IPS-20b (cell line): ENCODE measurements around the gene OR10G8.
"Not testable (repeated sequence)": the region's sequence is repeated elsewhere in the genome, so short reads cannot be mapped to it uniquely, and the experiment has no call there.

Source experiments
- H3K27ac ChIP-seq: one replicate; pipeline ENCODE4 v1.5.1; 2013; ENCODE audit warnings: low read length
- H3K27me3 ChIP-seq: 2 replicates; pipeline ENCODE4 v1.6.1; 2013; ENCODE audit warnings: mild to moderate bottlenecking, low read length, inconsistent platforms; ENCODE audit not compliant: insufficient read depth
- H3K36me3 ChIP-seq: 2 replicates; pipeline ENCODE4 v1.6.1; 2013; ENCODE audit warnings: low read depth, mild to moderate bottlenecking, inconsistent platforms, low read length, moderate library complexity; ENCODE audit not compliant: insufficient read depth
- H3K4me1 ChIP-seq: 2 replicates; pipeline ENCODE4 v1.6.1; 2013; ENCODE audit warnings: mild to moderate bottlenecking, control low read depth, inconsistent platforms, low read length, moderate library complexity; ENCODE audit not compliant: insufficient read depth
- H3K4me3 ChIP-seq: 2 replicates; pipeline ENCODE4 v1.5.1; 2013; ENCODE audit warnings: mild to moderate bottlenecking, low read length, inconsistent platforms
- H3K9ac ChIP-seq: 2 replicates; pipeline ENCODE4 v1.6.1; 2013; ENCODE audit warnings: low read depth, mild to moderate bottlenecking, inconsistent platforms, low read length, moderate library complexity
- H3K9me3 ChIP-seq: 2 replicates; pipeline ENCODE4 v1.6.1; 2013; ENCODE audit warnings: mild to moderate bottlenecking, low read depth, low read length, inconsistent platforms; ENCODE audit not compliant: insufficient read depth

OR10G8 gene, protein sequence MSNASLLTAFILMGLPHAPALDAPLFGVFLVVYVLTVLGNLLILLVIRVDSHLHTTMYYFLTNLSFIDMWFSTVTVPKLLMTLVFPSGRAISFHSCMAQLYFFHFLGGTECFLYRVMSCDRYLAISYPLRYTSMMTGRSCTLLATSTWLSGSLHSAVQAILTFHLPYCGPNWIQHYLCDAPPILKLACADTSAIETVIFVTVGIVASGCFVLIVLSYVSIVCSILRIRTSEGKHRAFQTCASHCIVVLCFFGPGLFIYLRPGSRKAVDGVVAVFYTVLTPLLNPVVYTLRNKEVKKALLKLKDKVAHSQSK

DNA sequence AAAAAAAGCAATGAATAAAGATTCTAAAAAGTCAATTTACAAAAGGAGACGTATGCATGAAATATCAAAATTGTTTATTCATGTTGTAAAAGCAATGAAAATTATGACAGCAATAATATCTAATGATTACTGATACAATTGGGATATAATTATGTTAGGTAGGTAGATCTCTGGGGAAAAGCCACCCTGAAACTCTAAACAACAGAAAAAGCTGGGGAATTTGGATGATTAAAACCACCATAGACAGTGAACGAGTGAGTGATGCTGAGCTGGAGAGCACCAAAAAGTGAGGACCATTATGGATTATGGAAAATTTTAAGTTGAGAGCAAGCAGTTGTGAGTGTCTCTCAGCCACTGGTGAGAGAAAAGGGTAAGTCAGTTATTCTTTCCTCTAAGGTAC is at the start of gene OR10G8:
Gene OR10G8, plus strand, starts transcription at position 301 of the 400 bp plus-strand sequence. CDS start 2,825 bp downstream, outside the sequence.
- no peak within 1 kb of the TSS for H3K27ac ChIP-seq
- no peak within 1 kb of the TSS for H3K4me3 ChIP-seq
- no peaks in the 10 kb centered on the region for H3K36me3 ChIP-seq
- no peak within 1 kb of the TSS for H3K9ac ChIP-seq
- H3K27me3 ChIP-seq = no peaks in the 10 kb centered on the region
- no peaks in the 10 kb centered on the region for H3K9me3 ChIP-seq
- H3K4me1 ChIP-seq = peaks cover 2% of the 10 kb centered on the region; the same call in 1 of the 2 replicates

DNA sequence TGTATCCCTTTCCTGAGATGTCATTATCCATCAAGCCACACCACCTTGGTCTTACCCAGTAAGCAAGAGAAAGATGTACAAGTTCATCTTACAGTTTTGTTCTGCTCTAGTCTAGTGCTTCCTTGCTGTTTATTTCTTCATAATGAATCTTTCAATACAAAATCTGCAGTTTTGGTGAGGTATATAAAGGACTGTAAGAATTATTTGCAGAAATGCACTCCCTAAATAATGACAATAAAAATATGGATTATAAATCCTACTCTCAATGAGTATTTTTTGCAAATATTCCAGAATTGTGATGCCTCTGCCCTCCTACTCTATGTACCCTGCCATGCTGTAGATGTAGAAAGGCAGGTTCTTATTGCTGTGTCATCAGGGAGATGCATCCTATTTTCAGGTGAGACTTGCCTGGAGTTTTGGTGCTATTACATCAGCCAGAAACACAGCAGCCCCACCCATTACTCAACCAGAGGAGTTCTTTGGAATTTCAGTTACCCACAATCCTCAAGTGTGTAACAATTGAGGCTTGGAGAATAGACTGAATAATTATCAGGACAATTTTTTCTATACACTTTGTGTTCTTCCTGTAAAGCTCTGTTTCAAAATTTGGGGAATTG is 48.8 kb upstream of the OR10G8 start, which contains the start of gene OR10S1:
Gene OR10S1, minus strand, starts transcription at position 51 of the 617 bp plus-strand sequence. CDS start 117 bp downstream, outside the sequence.
- Histone ChIP-seq H3K27me3 (no peaks in the 10 kb centered on the region), H3K4me1 (no peaks in the 10 kb centered on the region; the same call in 1 of the 2 replicates), H3K9me3 (peaks cover 3% of the 10 kb centered on the region; the same call in 1 of the 2 replicates), H3K36me3 (no peaks in the 10 kb centered on the region), H3K27ac (no peak within 1 kb of the TSS), H3K9ac (no peak within 1 kb of the TSS), H3K4me3 (no peak within 1 kb of the TSS)

DNA sequence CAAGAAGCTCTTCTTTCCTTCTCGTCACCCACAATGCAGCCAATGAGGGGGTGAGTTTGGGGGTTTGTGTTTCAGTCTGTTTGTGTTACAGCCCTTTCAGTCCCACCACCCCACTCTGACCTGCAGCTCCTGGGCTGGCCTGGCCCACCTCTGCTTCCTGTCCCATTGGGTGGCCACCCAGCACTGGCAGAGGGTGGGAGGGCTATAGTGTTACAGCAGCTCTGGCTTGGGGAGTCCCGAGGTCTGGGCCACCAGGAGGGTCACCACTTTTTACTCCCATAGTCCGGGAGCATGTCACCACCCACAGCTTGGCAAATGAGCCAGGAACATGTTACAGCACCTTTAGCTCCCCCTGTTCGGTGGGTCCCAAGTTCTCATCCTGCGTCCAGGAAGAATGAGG is 47.3 kb upstream of the OR10G8 start:
- Histone ChIP-seq H3K27me3 (no peaks in the 10 kb centered on the region), H3K9ac (no peak overlapping the region), H3K36me3 (no peaks in the 10 kb centered on the region), H3K27ac (no peak overlapping the region), H3K4me3 (no peak overlapping the region), H3K4me1 (no peaks in the 10 kb centered on the region; the same call in 1 of the 2 replicates), H3K9me3 (peaks cover 3% of the 10 kb centered on the region; the same call in 1 of the 2 replicates)

DNA sequence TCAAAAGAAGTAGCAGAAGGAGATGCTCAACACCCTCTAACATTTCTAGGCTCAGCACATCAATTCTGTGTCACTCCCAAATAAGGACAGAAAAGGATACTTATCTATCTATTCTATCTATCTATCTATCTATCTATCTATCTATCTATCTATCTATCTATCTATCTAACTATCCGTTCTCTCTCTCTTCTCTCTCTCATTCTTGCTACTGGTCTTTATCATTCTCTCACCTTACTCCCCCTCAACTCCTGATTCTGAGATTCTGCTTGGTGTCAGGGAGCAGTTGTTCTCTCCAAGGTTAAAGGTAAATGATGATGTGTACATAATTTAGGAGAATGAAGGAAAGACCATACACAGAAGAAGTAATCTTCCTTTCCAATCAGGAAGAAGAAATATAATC is 31.5 kb upstream of the OR10G8 start, which contains the start of gene OR10G6:
Gene OR10G6, minus strand, starts transcription at position 43 of the 400 bp plus-strand sequence. Its CDS starts 0 bp downstream, at position 43.
- Histone ChIP-seq H3K9me3 (no peaks in the 10 kb centered on the region), H3K4me1 (peaks cover 5% of the 10 kb centered on the region; the same call in 1 of the 2 replicates), H3K27me3 (no peaks in the 10 kb centered on the region), H3K27ac (no peak within 1 kb of the TSS), H3K9ac (no peak within 1 kb of the TSS), H3K36me3 (no peaks in the 10 kb centered on the region), H3K4me3 (no peak within 1 kb of the TSS)

DNA sequence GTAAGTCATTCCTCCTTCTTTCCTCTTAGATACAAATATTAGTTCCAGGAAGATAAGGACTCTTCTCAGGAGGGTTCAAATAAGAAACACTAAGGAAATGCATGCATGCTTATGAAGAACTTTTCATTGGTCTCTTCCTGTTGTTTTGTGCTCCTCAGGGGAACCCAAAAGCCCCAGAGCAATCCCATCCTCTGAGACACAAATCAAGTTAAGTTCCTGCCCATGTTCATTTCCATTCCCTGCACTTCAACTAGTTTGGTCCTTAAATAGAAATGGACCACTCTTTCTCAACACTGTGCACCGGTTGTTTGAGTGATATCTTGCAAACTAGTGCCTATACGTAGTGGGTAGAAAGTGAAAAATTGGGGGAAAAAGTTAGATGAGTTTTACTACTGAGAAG is 13.9 kb upstream of the OR10G8 start, which contains the start of gene OR10G4:
Gene OR10G4, plus strand, starts transcription at position 301 of the 400 bp plus-strand sequence. CDS start 2,578 bp downstream, outside the sequence.
- Histone ChIP-seq H3K9me3 (no peaks in the 10 kb centered on the region), H3K36me3 (no peaks in the 10 kb centered on the region), H3K27ac (no peak within 1 kb of the TSS), H3K27me3 (no peaks in the 10 kb centered on the region), H3K4me3 (no peak within 1 kb of the TSS), H3K9ac (no peak within 1 kb of the TSS), H3K4me1 (no peaks in the 10 kb centered on the region)

DNA sequence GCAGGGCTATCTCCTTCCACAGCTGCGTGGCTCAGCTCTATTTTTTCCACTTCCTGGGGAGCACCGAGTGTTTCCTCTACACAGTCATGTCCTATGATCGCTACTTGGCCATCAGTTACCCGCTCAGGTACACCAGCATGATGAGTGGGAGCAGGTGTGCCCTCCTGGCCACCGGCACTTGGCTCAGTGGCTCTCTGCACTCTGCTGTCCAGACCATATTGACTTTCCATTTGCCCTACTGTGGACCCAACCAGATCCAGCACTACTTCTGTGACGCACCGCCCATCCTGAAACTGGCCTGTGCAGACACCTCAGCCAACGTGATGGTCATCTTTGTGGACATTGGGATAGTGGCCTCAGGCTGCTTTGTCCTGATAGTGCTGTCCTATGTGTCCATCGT is 10.8 kb upstream of the OR10G8 start:
- not testable (repeated sequence) for H3K4me3 ChIP-seq, H3K36me3 ChIP-seq, H3K27me3 ChIP-seq, H3K4me1 ChIP-seq, H3K9ac ChIP-seq, H3K9me3 ChIP-seq, H3K27ac ChIP-seq

DNA sequence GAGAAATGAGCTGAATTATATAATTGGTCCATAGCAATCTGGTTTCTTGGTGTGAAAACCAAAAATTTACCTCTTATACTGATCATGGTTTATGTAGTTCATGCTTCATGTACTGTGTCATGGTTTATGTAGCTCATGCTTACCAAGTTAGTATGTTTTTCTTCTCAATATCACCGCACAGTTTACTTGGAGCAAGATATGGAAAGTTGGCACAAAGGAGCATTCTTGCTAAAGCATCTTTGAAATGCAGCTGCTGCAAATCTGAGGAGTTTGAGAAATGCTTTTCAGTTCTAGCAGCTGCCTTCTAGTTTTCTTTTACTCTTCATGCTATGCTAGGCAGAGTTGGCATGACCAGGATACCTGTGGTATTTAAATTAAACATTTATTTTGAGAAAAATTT is 10.1 kb downstream of the OR10G8 start:
- Histone ChIP-seq H3K9me3 (no peaks in the 10 kb centered on the region), H3K27me3 (no peaks in the 10 kb centered on the region), H3K27ac (no peak overlapping the region), H3K9ac (no peak overlapping the region), H3K4me3 (no peak overlapping the region), H3K36me3 (no peaks in the 10 kb centered on the region), H3K4me1 (no peaks in the 10 kb centered on the region; the same call in 1 of the 2 replicates)

DNA sequence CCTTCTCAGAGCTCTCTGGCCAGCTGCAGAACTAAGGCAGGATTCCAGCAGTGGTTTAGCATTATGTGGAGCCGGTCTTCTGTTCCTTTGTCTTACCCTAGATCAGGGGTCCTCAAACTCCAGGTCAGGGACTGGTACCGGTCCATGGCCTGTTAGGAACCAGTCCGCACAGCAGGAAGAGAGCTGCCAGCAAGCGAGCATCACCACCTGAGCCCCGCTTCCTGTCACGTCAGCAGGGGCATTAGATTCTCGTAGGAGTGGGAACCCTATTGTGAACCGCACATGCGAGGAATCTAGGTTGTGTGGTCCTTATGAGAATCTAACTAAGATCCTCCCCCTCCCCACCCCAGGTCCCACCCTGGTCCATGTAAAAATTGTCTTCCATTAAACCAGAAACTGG is 13.0 kb downstream of the OR10G8 start:
- Histone ChIP-seq H3K9me3 (no peaks in the 10 kb centered on the region), H3K36me3 (no peaks in the 10 kb centered on the region), H3K4me1 (peaks cover 4% of the 10 kb centered on the region; the same call in 1 of the 2 replicates), H3K27me3 (no peaks in the 10 kb centered on the region), H3K27ac (no peak overlapping the region), H3K4me3 (no peak overlapping the region), H3K9ac (no peak overlapping the region)

DNA sequence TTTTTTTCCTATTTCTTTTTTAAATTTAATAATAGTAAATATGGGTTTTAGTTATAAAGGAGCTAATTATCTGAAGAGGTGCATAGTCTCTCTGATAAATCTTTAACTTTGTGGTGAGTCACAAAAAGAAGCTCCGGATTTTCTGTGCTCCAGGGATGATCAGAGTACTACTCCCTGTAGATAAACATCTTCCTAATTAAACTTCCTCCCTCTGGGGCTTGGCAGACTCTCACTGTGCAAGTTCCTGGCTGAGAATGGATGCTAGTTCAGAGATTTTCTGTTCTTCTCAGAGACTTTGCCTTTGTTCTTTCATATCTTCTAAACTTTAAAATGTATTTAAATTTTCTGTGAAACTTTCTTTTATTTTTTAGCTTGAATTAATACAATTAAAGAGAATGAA is 14.7 kb downstream of the OR10G8 start, which contains the start of gene OR10G7:
Gene OR10G7, minus strand, starts transcription at position 72 of the 400 bp plus-strand sequence. CDS start 2,324 bp downstream, outside the sequence.
- Histone ChIP-seq H3K9ac (no peak within 1 kb of the TSS), H3K27ac (no peak within 1 kb of the TSS), H3K36me3 (no peaks in the 10 kb centered on the region), H3K4me3 (no peak within 1 kb of the TSS), H3K27me3 (no peaks in the 10 kb centered on the region), H3K9me3 (no peaks in the 10 kb centered on the region), H3K4me1 (peaks cover 4% of the 10 kb centered on the region; the same call in 1 of the 2 replicates)

DNA sequence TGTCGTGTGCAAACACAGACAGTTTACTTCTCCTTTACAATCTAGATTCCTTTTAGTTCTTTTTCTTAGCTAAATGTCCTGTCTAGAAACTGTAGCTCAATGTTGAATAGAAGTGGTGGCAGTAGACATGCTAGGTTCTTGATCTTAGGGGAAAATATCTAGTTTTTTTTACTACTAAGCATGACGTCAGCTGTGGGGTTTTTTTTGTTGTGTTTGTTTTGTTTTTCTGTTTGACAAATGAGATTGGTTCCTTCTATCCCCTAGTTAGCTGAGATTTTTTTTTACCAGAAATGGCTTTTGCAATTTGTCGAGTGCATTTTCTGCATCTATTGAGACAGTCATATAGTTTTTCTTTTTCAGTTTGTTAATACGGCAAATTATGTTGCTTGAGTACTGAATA is 16.8 kb downstream of the OR10G8 start:
- H3K27me3 ChIP-seq = no peaks in the 10 kb centered on the region
- H3K4me3 ChIP-seq = no peak overlapping the region
- H3K9me3 ChIP-seq = no peaks in the 10 kb centered on the region
- H3K9ac ChIP-seq = no peak overlapping the region
- H3K27ac ChIP-seq = no peak overlapping the region
- peaks cover 4% of the 10 kb centered on the region; the same call in 1 of the 2 replicates for H3K4me1 ChIP-seq
- H3K36me3 ChIP-seq = no peaks in the 10 kb centered on the region

DNA sequence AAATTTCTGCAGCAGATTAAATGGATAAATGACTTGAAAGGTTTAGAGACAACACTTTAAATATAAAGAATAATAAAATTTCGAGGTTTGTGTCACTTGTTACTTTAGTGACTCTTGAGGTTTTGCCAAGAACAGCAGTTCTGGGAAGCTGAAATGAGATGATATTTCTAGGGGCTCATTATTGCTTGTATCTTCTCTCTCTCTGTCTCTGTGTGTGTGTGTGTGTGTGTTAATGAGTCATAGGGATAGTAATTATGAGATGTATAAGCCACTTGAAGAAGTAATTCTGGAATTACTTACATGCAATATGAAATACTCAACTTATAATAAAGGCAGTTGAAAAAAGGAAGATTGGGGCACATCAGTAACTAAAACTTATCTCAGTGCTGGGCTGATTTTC is 24.1 kb downstream of the OR10G8 start:
- H3K27ac ChIP-seq = no peak overlapping the region
- H3K4me3 ChIP-seq = no peak overlapping the region
- no peaks in the 10 kb centered on the region for H3K4me1 ChIP-seq
- no peaks in the 10 kb centered on the region for H3K36me3 ChIP-seq
- H3K9me3 ChIP-seq = no peaks in the 10 kb centered on the region
- no peak overlapping the region for H3K9ac ChIP-seq
- H3K27me3 ChIP-seq = no peaks in the 10 kb centered on the region
